Thyroid gland (tissue), 4 donors: ENCODE measurements around the gene CXCL14. TPM values are rescaled to one million over a fixed set of nuclear protein-coding genes. Genes with fewer than 3 reads are reported as not detected.

ENCODE experiments used
- DNase-seq, 2 donors: peaks; one replicate each; pipeline ENCODE4 v3.0.0-alpha.2; 2019
- H3K27ac ChIP-seq, 3 donors: fragments of 200-600 bp; sonication (generic); 1 replicate in 2 of 3; 2 replicates in 1 of 3; pipeline ENCODE4 v1.5.1; 2016 to 2019; ENCODE audit warnings: mild to moderate bottlenecking in 1 of 3, moderate library complexity in 1 of 3
- H3K27me3 ChIP-seq: fragments of 200-600 bp; sonication (generic); one replicate; pipeline ENCODE4 v1.5.1; 2019
- H3K36me3 ChIP-seq, 2 donors: fragments of 200-600 bp; sonication (generic); one replicate each; pipeline ENCODE4 v1.5.1; 2016 to 2019
- H3K4me1 ChIP-seq, 2 donors: fragments of 200-600 bp; sonication (generic); one replicate each; pipeline ENCODE4 v1.5.1; 2017 to 2019
- H3K4me3 ChIP-seq, 3 donors: fragments of 200-600 bp; sonication (generic); replicated peaks in 1 of 3; 1 replicate in 2 of 3; 2 replicates in 1 of 3; pipeline ENCODE4 v1.5.1; 2016; ENCODE audit warnings: mild to moderate bottlenecking in 1 of 3
- H3K9me3 ChIP-seq: fragments of 200-600 bp; sonication (generic); one replicate; pipeline ENCODE4 v1.5.1; 2017
- POLR2A ChIP-seq, 2 donors: fragments of 450-650 bp; IDR thresholded peaks; one replicate each; pipeline ENCODE4 v1.6.1; 2017; ENCODE audit warnings: antibody characterized with exemption in 2 of 2, mild to moderate bottlenecking in 2 of 2, moderate library complexity in 1 of 2
- WGBS, 2 donors: methylation state at CpG; one replicate each; pipeline ENCODE4 v1.1.5; 2017; 5-methylcytosine and 5-hydroxymethylcytosine counted together
- intact Hi-C: fragments of 100-400 bp; cut with DNase I; formaldehyde crosslinking; loops from one replicate; pipeline ENCODE4 v1.15.1; 2023
- total RNA-seq, 4 donors: library from RNA; depleted of rRNA; stranded (reverse); fragments of >200 nt; gene quantifications; one replicate each; pipeline ENCODE4 v1.2.3, GENCODE V29; 2016
- TF ChIP-seq, protein P1 (sequence below), 6 experiments: fragments of 200-600 bp in 3 of 6; fragments of 450-650 bp in 3 of 6; sonication (generic) in 3 of 6; IDR thresholded peaks; one replicate each; pipeline ENCODE4 v1.5.1; 2016 to 2019; ENCODE audit warnings: antibody characterized with exemption in 6 of 6, mild to moderate bottlenecking in 2 of 6, inconsistent platforms in 1 of 6, moderate library complexity in 1 of 6

The CXCL14 gene
- total RNA-seq, 4 donors from 2014 or later, result 39.4 to 57.0 (median 48.9) TPM

DNA sequence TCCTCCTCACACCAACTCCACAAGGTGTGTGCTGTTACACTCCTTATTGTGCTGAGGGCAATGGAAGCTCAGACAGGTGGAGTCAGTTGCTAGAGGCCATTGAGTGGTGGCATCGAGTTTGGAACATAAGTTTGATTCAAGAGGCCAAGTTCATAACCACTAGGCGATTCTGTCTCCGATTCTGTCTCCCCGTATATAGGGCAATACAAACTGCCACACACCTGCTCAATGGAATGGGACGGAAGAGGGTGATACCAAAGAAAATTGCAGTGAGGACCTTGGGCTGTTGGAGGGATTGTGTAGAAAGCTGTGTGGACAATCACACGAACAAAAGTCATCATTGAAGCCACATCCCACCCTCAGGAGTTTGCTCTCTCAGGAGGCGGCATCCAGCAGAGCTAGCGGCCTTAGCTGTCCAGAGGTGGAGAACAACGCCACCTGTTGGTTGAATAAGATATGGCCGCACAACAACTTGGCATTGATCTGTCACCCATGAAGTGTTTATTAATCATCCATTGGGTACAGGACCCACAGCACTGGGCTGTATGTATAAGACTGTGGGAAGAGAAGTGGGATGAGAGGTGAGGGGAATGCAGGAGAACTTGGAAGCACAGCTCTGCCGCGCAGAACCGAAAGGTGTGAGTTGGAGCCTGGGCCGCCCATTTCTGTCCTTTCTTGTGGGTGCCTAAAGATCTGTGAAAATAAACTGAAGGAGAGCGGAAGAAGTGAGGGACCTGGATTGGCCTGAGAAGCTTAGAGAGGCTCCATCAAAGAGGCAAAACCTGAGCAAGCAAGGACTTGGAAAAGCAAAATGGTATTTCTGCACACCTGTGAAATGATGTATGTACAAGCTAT, 27.0 kb downstream of the CXCL14 start:
- Histone ChIP-seq H3K4me1 (peaks cover 0 to 2% of the 10 kb centered on the region in 2 donors), H3K27ac (no peak overlapping the region), H3K9me3 (no peaks in the 10 kb centered on the region), H3K36me3 (no peaks in the 10 kb centered on the region), H3K27me3 (peaks cover 6% of the 10 kb centered on the region), H3K4me3 (no peak overlapping the region)
- TF ChIP-seq, protein P1, sequence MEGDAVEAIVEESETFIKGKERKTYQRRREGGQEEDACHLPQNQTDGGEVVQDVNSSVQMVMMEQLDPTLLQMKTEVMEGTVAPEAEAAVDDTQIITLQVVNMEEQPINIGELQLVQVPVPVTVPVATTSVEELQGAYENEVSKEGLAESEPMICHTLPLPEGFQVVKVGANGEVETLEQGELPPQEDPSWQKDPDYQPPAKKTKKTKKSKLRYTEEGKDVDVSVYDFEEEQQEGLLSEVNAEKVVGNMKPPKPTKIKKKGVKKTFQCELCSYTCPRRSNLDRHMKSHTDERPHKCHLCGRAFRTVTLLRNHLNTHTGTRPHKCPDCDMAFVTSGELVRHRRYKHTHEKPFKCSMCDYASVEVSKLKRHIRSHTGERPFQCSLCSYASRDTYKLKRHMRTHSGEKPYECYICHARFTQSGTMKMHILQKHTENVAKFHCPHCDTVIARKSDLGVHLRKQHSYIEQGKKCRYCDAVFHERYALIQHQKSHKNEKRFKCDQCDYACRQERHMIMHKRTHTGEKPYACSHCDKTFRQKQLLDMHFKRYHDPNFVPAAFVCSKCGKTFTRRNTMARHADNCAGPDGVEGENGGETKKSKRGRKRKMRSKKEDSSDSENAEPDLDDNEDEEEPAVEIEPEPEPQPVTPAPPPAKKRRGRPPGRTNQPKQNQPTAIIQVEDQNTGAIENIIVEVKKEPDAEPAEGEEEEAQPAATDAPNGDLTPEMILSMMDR (IDR thresholded peaks at IDR 0.05), result peak in 5 of 6 experiments; percentile 72 to 85 (median 77)
- TF ChIP-seq POLR2A (IDR thresholded peaks at IDR 0.05), result no peak
- intact Hi-C loops, result loop anchor here (2.0 kb wide), 1 partner anchor 89 kb away; no protein-coding TSS in a partner anchor
- peak; percentile 67 to 70 for DNase-seq
- 31 to 32% methylated on average over 15 of the region's 15 CpGs for WGBS, 2 donors

DNA sequence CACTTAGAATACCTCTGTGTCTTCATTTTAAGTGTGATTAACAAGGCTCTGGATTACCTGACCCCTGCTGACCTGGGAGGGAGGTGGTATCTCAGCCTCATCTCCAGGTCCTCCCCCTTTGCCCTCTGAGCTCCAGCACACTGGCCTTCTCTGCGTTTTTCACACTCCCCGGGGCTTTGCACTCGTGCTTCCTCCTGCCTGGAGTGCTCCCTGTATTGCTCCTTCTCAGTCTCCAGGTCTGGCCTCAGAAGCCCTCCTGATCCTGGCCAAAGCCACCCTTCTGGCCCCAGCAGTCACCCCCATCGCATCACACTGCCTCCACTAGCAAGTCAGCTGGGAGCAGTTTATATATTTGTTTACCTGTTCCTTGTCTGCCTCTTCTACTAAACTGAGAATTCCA, 29.4 kb downstream of the CXCL14 start:
- Histone ChIP-seq H3K4me1 (peaks cover 0 to 9% of the 10 kb centered on the region in 2 donors), H3K36me3 (no peaks in the 10 kb centered on the region), H3K9me3 (no peaks in the 10 kb centered on the region), H3K27me3 (peaks cover 5% of the 10 kb centered on the region), H3K27ac (no peak overlapping the region), H3K4me3 (no peak overlapping the region)
- TF ChIP-seq POLR2A (IDR thresholded peaks at IDR 0.05), result no peak
- no peak for DNase-seq
- intact Hi-C loops, result no loop called here
- 12 to 23% methylated on average over 4 of the region's 4 CpGs for WGBS, 2 donors

DNA sequence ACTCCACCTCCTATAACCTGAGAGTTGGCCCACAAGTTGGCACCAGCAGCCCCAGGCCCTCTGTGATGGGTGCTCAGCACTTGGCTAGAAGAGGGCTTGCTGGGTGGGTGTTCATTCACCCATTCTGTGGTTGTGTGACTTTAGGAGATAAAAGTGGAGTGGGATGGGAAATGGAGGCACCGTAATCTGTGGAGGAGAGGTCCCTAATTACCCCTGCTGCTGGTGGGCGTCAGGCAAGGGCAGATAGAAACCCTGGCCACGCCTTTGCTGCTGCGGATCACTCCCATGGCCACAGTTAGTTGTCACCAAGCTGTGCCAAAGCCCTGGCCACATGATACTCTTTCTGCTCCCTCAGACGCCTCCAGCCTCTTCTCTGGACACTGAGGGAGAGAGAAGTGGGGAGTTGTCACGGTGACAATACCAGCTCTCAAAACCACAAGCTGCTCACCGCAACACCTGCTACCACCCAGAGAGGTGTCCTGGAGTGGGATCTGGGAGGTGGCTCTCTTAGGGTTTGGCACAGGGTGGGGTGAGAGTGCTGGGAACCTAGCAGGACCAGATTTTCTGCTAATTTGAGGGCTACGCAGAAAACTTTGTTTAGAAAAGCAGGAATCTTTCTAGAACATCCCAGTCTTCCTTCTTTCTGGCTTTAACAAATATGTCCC, 31.1 kb downstream of the CXCL14 start:
- no peak overlapping the region for H3K4me3 ChIP-seq
- no peaks in the 10 kb centered on the region for H3K36me3 ChIP-seq
- peaks cover 6 to 21% of the 10 kb centered on the region in 2 donors for H3K4me1 ChIP-seq
- H3K9me3 ChIP-seq, result no peaks in the 10 kb centered on the region
- DNase-seq, result peak in 1 of 2 donors; percentile 18
- TF ChIP-seq, protein P1 (IDR thresholded peaks at IDR 0.05), result no peak
- no peak for TF ChIP-seq POLR2A (IDR thresholded peaks at IDR 0.05)
- intact Hi-C loops, result no loop called here
- WGBS, 2 donors, result 31 to 39% methylated on average over 7 to 8 of the region's 8 CpGs
- H3K27ac ChIP-seq, result no peak overlapping the region
- H3K27me3 ChIP-seq, result peaks cover 17% of the 10 kb centered on the region

DNA sequence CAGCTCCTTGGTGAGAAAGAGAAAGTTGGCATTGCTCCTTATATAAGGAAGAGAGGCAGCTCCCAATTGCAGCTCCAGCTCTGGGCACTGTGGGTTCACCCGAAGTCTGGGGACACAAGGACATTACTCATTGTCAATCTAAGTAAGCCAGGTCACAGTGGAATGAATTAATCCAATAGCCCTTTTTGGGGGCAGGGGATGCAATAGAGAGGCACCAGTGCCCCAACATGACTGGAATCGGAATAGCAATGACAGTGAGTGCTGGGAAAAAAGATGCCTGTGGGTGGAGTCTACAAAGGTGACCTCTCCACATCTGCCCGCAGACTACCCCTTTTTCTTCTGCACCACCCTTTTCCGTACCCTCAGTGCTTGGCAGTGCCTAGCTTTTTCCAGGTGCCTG, 31.9 kb downstream of the CXCL14 start:
- TF ChIP-seq, protein P1 (IDR thresholded peaks at IDR 0.05), result no peak
- TF ChIP-seq POLR2A (IDR thresholded peaks at IDR 0.05), result no peak
- Histone ChIP-seq H3K4me1 (peaks cover 6 to 21% of the 10 kb centered on the region in 2 donors), H3K4me3 (no peak overlapping the region), H3K36me3 (no peaks in the 10 kb centered on the region), H3K9me3 (no peaks in the 10 kb centered on the region), H3K27me3 (peaks cover 17% of the 10 kb centered on the region), H3K27ac (no peak overlapping the region)
- WGBS, 2 donors, result 31 to 45% methylated on average over 4 of the region's 4 CpGs
- no peak for DNase-seq
- intact Hi-C loops, result no loop called here

DNA sequence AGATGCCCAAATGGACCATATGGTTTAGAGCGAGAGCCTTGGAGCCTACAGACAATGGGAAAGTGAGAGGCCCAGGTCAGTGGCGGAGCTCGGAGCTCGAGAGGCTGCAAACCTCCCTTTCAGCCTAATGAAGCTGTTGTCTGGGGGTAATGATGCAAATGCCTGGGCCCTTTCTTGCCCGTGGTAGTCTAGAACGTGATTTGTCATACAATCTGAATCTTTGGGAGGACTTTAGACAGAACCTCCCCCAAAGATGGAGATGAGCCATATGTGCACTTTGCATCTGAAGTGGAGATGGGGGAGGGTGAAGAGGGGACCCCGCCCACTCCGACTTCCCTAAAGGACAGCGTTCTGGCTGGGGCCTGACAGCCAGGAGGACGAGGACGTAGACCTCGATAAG, 32.7 kb downstream of the CXCL14 start:
- Histone ChIP-seq H3K27ac (no peak overlapping the region), H3K9me3 (no peaks in the 10 kb centered on the region), H3K4me1 (peaks cover 6 to 21% of the 10 kb centered on the region in 2 donors), H3K36me3 (no peaks in the 10 kb centered on the region), H3K27me3 (peaks cover 17% of the 10 kb centered on the region), H3K4me3 (no peak overlapping the region)
- WGBS, 2 donors, result 42 to 51% methylated on average over 12 of the region's 12 CpGs
- TF ChIP-seq POLR2A (IDR thresholded peaks at IDR 0.05), result no peak
- TF ChIP-seq, protein P1 (IDR thresholded peaks at IDR 0.05), result no peak
- DNase-seq, result no peak
- intact Hi-C loops, result no loop called here
